Ovary (tissue), 9 donors: ENCODE results near the gene TDRD10. TPM values are rescaled to one million over a fixed set of nuclear protein-coding genes. Genes with fewer than 3 reads are reported as not detected.

Experiments used
- DNase-seq, 5 donors: peaks; one replicate each; pipeline ENCODE4 v3.0.0-alpha.2; 2019 to 2020
- H3K27ac ChIP-seq, 2 donors: fragments of 200-600 bp; one replicate each; pipeline versions ENCODE4 v1.5.1 to v1.8.0; 2019 to 2022
- H3K27me3 ChIP-seq: fragments of 200-600 bp; one replicate; pipeline ENCODE4 v1.8.0; 2022
- H3K36me3 ChIP-seq: fragments of 200-600 bp; sonication (generic); one replicate; pipeline ENCODE4 v1.5.1; 2019
- H3K4me1 ChIP-seq: one replicate; pipeline ENCODE4 v1.8.1; 2013; ENCODE audit warnings: mild to moderate bottlenecking, moderate library complexity; ENCODE audit not compliant: insufficient read depth
- H3K4me3 ChIP-seq: fragments of 200-600 bp; sonication (generic); one replicate; pipeline ENCODE4 v1.5.1; 2017
- H3K9me3 ChIP-seq, 2 donors: fragments of 200-600 bp in 1 of 2; sonication (generic) in 1 of 2; one replicate each; pipeline versions ENCODE4 v1.5.1 to v1.8.1; 2013 to 2019; ENCODE audit warnings: mild to moderate bottlenecking in 1 of 2, moderate library complexity in 1 of 2
- EP300 ChIP-seq: sonication (generic); formaldehyde crosslinking; IDR thresholded peaks from one replicate; pipeline ENCODE4 v1.6.1; 2017; ENCODE audit warnings: antibody characterized with exemption
- POLR2A ChIP-seq: fragments of 450-650 bp; IDR thresholded peaks from one replicate; pipeline ENCODE4 v1.6.1; 2017; ENCODE audit warnings: antibody characterized with exemption, mild to moderate bottlenecking, moderate library complexity
- WGBS, 3 donors: extraction: QIAGEN DNeasy Blood & Tissue Kit in 1 of 3; methylation state at CpG; one replicate each; pipeline versions ENCODE4 v1.1.5 to v1.1.7; 2013 to 2017; 5-methylcytosine and 5-hydroxymethylcytosine counted together
- intact Hi-C, 4 donors: fragments of 100-400 bp; cut with DNase I; formaldehyde crosslinking; loops; one replicate each; pipeline versions ENCODE4 v1.11.0 to v1.15.1; 2022 to 2023
- polyA plus RNA-seq, 2 donors: library from polyadenylated mRNA; stranded (reverse); fragments of 200-250 nt in 1 of 2; fragments of 350-450 nt in 1 of 2; fragmentation: Illumina TruSeq in 1 of 2; extraction: RNeasy Lipid Tissue Mini Kit (QIAGEN cat#74804) in 1 of 2; gene quantifications; one replicate each; pipeline ENCODE4 v1.2.3, GENCODE V29; 2013 to 2014
- total RNA-seq, 7 donors: library from RNA; depleted of rRNA in 2 of 7; stranded (reverse); fragments of >200 nt in 2 of 7; fragmentation: NEBNext Ultra II Directional in 3 of 7; extraction: Animal tissue kit (Norgen Biotek cat#: 25700) in 3 of 7; gene quantifications; one replicate each; pipeline versions ENCODE4 v1.1.0 to v1.2.4, GENCODE V29; 2016 to 2023
- TF ChIP-seq, protein P1 (sequence below), 3 donors: fragments of 450-650 bp in 2 of 3; fragments of 200-600 bp in 1 of 3; IDR thresholded peaks; one replicate each; pipeline versions ENCODE4 v1.5.1 to v1.8.0; 2016 to 2022; ENCODE audit warnings: antibody characterized with exemption in 3 of 3, mild to moderate bottlenecking in 1 of 3
- donor health status: DM: no; HTN: no; CAD: no; lungs with moderate emphysema.
- donor health status: DM: no; HTN: no; CAD: no.
- donor health status: Bipolar disorder and iron deficiency.
- donor health status: DM: yes; HTN: yes; CAD: no.
- donor health status: DM: no; HTN: no; CAD: no.
- donor health status: DM: yes; HTN: yes; CAD: no.

TDRD10 gene
- total and polyA plus RNA-seq, 9 donors = 3.1 to 8.7 (median 5.8) TPM

DNA sequence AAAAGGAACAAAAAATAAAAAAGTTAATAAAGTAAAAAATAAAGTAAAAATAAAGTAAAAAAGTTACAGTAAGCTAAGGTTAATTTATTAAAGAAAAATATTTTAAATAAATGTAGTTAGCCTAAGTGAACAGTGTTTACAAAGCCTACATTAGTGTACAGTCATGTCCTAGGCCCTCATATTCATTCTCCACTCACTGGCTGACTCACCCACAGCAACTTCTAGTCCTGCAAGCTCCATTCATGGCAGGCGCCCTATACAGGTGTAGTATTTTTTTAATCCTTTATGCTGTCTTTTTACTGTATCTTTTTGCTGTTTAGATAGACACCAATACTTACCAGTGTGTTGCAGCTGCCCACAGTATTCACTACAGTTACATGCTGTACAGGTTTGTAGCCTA lies 93.6 kb downstream of the TDRD10 start:
- TF ChIP-seq POLR2A (no peak), EP300 (no peak)
- TF ChIP-seq, protein P1, sequence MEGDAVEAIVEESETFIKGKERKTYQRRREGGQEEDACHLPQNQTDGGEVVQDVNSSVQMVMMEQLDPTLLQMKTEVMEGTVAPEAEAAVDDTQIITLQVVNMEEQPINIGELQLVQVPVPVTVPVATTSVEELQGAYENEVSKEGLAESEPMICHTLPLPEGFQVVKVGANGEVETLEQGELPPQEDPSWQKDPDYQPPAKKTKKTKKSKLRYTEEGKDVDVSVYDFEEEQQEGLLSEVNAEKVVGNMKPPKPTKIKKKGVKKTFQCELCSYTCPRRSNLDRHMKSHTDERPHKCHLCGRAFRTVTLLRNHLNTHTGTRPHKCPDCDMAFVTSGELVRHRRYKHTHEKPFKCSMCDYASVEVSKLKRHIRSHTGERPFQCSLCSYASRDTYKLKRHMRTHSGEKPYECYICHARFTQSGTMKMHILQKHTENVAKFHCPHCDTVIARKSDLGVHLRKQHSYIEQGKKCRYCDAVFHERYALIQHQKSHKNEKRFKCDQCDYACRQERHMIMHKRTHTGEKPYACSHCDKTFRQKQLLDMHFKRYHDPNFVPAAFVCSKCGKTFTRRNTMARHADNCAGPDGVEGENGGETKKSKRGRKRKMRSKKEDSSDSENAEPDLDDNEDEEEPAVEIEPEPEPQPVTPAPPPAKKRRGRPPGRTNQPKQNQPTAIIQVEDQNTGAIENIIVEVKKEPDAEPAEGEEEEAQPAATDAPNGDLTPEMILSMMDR (IDR thresholded peaks at IDR 0.05) = no peak
- DNase-seq = no peak
- intact Hi-C loops = no loop called here
- H3K36me3 ChIP-seq = no peaks in the 10 kb centered on the region
- peaks cover 1% of the 10 kb centered on the region for H3K4me1 ChIP-seq
- no peaks in the 10 kb centered on the region for H3K27me3 ChIP-seq
- no peaks in the 10 kb centered on the region for H3K9me3 ChIP-seq
- H3K27ac ChIP-seq = no peak overlapping the region
- no peak overlapping the region for H3K4me3 ChIP-seq
- WGBS, 3 donors = 88 to 90% (median 88%) methylated on average over 1 of the region's 1 CpG

Other genes with a start within 250 kb of the TDRD10 start
- gene HAX1, start 229.6 kb upstream of the TDRD10 start, total RNA-seq = 100 to 1,000 TPM in 2 of 7 donors, 10 to 100 TPM in 5; 67.2 to 134 (median 81.3) TPM
- 100 to 1,000 TPM in 1 of 2 donors, 10 to 100 TPM in 1; 90.1 to 198 TPM for gene HAX1, start 229.6 kb upstream of the TDRD10 start, polyA plus RNA-seq
- gene AQP10, start 181.1 kb upstream of the TDRD10 start, total RNA-seq = 1 to 10 TPM in 1 of 7 donors, under 1 TPM in 1, not detected in 5; 0.23 to 1.0 TPM
- gene AQP10, start 181.1 kb upstream of the TDRD10 start, polyA plus RNA-seq = under 1 TPM in 1 of 2 donors, not detected in 1; 0.13 TPM
- gene ATP8B2, start 176.7 kb upstream of the TDRD10 start, total RNA-seq = 100 to 1,000 TPM in 1 of 7 donors, 10 to 100 TPM in 6; 59.7 to 112 (median 83.7) TPM
- gene ATP8B2, start 176.7 kb upstream of the TDRD10 start, polyA plus RNA-seq = 10 to 100 TPM; 53.0 to 54.7 TPM
- 10 to 100 TPM in 6 of 7 donors, 1 to 10 TPM in 1; 7.5 to 37.0 (median 12.9) TPM for gene IL6R, start 96.9 kb upstream of the TDRD10 start, total RNA-seq
- 1 to 10 TPM; 6.5 to 9.1 TPM for gene IL6R, start 96.9 kb upstream of the TDRD10 start, polyA plus RNA-seq
- gene SHE, start 193 bp downstream of the TDRD10 start, total RNA-seq = 10 to 100 TPM in 2 of 7 donors, 1 to 10 TPM in 5; 4.3 to 20.5 (median 9.0) TPM
- gene SHE, start 193 bp downstream of the TDRD10 start, polyA plus RNA-seq = 10 to 100 TPM in 1 of 2 donors, 1 to 10 TPM in 1; 6.9 to 15.4 TPM
- 10 to 100 TPM; 14.3 to 72.4 (median 58.5) TPM for gene UBE2Q1, start 56.4 kb downstream of the TDRD10 start, total RNA-seq
- gene UBE2Q1, start 56.4 kb downstream of the TDRD10 start, polyA plus RNA-seq = 100 to 1,000 TPM in 1 of 2 donors, 10 to 100 TPM in 1; 31.4 to 119 TPM
- gene CHRNB2, start 65.6 kb downstream of the TDRD10 start, total RNA-seq = under 1 TPM in 4 of 7 donors, not detected in 3; 0.08 to 0.25 (median 0.23) TPM
- under 1 TPM; 0.04 to 0.08 TPM for gene CHRNB2, start 65.6 kb downstream of the TDRD10 start, polyA plus RNA-seq
- gene ADAR, start 106.0 kb downstream of the TDRD10 start, total RNA-seq = 100 to 1,000 TPM in 5 of 7 donors, 10 to 100 TPM in 2; 57.2 to 175 (median 134) TPM
- gene ADAR, start 106.0 kb downstream of the TDRD10 start, polyA plus RNA-seq = 100 to 1,000 TPM in 1 of 2 donors, 10 to 100 TPM in 1; 45.0 to 184 TPM